NK-92 treated with Interleukin-12 subunit alpha and Interleukin-12 subunit beta, amount 100 ng/mL, for 24 hours (cell line): ENCODE data around the gene CHMP1B.
"Not testable (repeated sequence)": the region's sequence is repeated elsewhere in the genome, so short reads cannot be mapped to it uniquely, and the experiment has no call there.

Experiments
- DNase-seq: peaks from one replicate; lab custom pipeline; 2025; lab: John Stamatoyannopoulos, UW

Gene CHMP1B

DNA sequence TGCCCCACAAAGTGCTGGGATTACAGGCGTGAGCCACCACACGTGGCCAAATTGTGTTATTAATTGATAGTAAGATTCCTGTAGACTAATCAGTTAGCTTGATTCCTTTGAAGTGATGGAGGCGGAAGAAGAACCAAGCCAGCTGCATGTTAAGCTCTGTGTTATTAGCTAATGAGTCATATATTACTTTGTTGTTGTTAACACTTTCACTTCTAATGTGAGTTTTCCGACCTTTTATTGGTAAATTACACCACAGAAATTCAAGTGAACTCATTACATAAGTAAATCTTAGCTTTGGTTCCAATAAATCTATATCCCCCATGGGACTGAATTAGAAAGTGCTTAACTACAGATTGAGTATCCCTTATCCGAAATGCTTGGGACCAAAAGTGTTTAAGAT is 20.3 kb downstream of the CHMP1B start:
- no peak for DNase-seq

DNA sequence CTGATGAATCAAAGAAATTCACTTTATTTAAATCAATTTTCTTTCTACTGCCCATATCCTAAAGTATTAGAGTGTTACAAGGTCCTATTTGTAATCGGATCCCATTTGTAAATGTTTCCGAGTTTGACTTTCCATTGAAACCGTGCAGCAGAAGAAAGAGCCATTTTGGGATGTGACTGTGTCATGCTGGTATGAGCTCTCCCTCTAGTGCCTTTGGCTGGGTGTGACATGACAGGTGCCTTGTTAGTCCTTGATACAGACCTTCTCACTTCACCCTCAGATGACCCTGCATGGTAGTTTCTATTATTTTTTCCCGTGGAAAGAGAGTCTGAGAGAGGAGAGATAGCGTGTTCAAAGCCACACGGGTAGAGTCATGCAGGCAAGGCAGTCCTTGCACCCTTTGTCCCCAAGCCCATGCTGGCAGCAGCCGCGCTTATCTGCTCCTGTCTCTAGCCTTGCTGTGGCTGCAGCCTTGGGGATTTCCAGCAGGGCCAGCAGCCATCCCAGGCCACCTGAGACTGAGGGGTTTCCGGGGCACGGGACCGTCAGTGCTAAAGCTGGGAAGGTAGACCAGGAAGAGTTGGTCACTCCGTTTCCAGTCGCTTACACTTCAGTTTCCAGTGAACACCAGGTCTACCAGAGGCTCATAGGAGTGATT is 21.4 kb downstream of the CHMP1B start:
- no peak for DNase-seq

DNA sequence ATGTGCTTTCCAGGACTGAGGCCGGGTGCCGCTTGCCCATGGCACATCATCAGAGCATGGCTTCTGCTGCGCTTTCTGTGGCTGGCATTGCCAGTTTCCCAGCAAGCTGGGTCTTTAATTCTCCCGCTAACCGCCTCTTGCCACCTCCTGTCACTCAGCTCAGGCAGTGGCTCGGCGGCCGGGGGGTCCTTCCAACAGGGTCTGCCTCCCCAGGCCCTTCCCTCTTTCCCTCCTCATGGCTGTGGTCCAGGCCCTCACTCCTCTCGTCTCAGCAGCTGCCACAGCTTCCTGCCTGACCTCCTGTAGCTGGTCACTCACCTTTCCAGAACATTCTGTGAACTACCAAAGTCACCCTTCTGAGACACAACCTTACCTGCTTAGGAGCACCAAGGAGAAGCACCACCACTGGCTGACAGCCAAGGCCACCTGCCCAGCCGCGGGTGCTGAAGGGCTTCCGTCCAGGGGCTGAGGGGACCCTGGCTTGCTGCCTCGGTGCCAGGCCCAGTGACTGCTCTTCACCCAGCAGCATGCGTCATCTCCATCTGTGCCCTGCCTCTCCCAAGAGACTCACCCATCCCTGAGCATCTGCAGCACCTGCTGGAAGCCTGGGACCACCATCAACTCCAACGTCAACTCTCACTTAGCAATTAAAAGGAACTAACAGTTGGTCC is 22.6 kb downstream of the CHMP1B start:
- DNase-seq: no peak

DNA sequence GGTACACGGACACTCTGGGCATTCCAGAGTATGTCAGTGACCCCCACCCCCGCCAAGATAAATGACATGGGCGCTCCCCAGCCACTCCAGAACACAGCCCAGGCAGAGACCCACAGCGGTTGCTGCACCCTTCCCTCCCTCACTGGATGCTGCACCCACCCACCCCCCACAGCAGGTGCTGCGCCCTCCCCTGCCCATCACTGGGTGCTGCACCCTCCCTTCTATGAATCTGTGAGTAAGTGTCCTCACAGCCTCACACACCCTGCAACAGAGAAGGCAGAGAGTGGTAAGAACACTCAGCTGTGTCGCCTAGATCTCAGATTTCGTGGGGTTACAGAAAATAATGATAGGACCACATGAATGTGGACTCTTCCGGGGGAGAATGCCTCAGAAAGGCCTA is 23.5 kb downstream of the CHMP1B start:
- DNase-seq: no peak

DNA sequence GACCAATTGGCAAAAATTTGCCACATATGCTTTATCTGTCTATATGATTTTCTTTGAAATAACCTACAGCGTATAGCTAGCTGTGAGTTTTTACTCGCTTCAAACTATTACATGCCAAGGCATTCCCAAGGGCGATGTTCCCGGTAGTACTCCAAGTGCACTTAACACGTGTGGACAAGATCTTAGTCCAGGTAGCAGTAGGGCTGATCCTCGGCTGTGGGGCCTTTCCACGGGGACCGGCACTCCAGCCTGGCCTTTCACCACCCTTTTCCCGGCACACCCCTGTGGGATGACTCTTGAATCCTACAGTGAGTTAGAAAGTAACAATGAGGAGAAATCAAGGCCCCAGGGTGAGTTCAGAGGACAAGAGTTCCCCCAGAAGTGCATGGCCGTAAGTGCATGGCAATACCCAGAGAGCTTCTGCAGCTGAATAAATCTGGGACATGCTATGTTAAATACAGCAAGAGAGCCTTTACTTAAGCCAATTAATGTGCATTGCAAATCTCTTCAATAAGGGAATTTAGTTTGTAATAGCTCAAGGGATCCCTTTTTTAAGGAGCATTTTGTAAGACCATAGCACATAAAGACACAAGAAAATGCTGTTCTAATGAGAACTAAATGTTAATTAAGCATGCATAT is 26.4 kb downstream of the CHMP1B start:
- no peak for DNase-seq

DNA sequence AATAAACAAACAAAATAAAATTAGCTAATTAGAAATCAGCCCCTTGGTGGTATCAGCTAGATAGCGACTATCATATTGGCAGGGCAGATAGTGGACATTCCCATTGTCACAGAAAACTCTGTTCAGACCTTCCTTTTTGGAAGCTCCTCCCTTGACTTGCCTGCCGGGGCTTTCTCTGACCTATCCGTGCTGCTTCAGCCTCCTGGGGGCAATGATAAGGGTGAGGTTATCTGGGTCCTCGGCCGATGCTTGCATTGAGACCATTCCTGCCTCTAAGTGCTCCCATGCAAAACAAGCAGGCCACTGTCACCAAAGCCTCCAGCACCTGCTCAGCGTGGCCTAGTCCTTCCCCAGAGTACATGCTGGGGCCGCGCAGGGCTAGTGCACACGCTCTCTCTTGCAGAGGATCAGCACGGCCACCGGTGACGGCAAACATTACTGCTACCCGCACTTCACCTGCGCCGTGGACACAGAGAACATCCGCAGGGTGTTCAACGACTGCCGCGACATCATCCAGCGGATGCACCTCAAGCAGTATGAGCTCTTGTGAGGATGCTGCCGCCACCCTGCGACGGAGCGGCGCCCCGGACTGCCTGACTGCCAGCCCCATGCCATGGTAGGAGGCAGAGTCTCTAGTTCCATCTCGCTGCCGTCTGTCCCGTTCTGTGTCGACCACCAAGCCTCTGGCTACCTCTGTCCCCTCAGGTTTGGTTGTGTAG is 29.5 kb downstream of the CHMP1B start:
- DNase-seq: no peak

DNA sequence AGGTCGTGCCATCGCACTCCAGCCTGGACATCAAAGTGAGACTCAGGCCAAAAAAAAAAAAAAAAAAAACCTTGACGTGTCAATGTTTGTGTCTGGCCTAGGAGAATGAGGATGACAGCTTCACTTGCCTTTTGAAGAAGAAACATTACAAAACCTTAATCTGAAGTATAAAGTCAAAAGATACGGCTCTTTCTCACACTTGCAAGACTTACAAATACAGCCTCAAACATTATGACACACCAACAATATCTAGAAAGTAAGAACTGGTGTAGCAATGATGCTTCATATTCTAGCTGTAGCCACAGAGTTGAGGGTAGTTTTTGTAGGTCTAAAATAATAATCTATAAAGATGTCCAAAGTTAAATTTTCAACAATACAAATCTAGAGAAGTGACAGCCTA is 31.4 kb downstream of the CHMP1B start:
- DNase-seq: no peak

DNA sequence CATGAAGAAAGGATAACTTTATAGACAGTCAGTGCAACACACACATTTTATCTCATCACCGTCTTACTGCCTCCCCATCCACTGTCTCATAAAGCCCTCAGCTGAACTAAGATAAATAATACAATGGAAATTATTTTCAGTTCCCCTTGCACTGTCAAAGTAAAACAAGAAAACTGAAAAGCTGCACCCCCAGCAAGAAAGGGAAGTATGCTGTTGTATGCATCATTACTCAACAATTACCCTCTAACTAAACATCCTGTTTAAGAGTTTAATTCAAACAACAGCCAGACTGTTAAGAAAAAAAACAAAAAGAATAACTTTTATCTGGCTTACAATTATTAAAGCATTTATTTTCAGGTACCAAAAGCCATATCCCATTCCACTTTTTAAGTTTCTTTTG is 31.9 kb downstream of the CHMP1B start:
- DNase-seq: no peak

DNA sequence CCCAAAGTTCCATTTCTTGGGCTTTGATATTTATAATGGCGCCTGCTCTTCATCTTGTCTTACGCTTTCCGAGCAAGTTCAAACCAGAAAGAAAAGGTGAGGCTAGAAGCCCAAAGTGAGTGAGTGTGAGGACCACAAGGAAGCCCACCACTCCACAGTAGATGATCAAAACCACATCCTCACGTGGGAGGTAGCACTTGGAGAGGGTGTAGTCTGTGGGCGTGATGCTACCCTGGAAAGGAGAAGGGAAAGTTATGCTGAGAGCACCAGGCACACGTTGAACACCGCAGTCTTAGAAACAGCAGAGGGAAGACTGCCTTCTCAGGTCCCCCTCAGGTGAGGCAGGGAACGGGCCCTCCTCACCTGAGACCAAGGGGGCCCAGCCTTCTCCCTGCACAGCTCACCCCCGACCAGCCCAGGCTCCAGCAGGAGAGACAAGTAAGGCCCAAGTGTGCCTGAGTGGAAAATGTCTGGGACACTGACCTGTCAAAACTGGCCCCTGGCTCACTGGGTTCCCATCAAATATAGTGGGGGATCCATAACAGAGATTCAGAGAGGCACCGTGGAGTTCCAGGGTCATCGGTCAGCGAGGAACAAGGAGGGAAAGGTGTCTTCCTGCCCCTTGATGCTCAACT is 33.3 kb downstream of the CHMP1B start:
- DNase-seq: no peak

DNA sequence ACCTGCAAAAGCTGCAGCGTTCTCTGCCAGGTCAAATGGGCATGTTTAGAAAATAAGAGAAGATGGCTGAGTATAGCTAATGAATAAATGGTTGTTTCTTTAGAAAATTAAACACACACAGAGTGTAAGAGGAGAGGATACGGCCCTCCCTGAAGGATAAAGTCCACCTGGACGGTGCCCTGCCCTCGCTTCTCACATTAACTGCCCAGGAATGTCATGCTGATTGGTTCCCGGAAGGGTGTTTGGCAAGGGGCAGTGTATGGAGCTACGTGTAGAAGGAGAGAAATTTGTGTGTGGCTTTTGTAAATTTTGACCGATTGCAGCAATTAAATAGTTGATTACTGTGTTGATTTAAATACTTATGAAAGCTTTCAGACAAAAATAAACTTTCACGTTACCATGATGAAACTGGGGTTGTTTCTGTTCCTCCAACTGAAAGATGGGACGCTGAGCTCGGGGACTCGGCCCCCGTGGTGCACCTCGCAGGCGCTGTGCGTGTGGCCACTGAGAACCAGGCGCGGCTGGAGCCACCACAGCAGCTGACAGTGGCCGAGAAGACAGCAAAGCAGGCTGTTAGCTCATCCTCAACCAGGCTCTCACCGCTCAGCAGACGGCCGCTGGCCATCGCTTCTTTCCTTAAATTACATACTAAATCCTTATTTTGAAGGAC is 34.2 kb downstream of the CHMP1B start:
- no peak for DNase-seq

DNA sequence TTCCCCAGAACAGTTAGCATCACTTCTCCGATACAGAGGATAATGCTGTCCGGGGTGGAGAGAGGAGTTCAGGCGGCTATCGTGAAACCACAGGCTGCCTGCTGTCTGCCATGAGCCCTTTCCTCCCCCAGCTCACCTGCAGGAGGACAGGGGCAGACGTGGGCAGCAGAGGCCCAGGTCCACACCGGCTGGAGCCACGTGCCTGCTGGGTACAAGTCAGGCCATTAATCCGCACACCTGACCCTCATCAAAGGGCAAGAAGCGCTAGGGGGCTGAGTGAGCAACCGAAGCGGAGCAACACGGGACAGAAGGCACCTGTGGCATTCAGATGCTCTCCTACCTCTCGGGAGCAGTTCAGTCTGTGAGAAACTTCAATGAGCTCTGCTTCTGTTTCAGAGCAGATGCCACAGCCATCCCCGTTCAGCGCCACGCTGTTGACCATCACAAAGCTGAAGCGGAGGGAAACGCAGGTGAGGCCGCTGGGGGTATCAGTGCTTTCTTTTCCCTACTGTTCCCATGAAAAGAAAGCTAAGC is 35.4 kb downstream of the CHMP1B start:
- DNase-seq: no peak

DNA sequence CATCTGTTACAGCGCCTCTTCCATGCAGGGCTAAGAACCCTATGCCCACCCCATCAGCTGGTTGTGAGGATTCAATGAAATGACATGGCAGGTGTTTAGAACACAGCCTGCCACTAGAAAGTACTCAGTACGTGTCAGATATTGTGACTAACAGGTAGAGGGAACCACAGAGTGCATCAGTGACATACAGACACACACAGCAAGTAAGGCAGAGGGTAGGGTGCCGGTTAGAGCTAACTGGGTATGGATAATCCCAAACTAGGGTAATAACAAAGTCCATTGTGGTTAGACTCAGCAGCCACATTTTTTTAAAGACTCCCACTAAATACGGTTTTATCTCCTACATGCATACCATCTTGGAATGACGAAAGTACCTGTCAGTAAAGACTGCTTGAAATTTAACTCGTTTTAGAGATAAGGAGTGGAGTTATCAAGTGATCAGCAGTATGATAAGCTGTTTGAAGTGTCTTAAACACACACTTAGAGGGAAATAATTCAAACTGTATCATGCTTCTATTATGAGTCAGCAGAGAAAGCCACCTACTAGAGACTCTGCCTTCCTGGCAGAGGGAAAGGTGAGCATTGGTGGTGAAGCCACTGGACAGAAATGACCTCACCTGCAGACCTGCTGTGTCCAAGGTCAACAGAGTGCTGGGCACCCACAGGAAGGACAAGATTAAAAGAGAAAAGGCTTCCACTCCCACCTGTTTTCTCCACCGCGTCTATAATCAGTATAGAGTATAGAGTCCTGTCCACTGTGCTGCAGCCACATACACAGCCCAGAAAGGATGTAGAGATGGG is 36.3 kb downstream of the CHMP1B start:
- DNase-seq: no peak

DNA sequence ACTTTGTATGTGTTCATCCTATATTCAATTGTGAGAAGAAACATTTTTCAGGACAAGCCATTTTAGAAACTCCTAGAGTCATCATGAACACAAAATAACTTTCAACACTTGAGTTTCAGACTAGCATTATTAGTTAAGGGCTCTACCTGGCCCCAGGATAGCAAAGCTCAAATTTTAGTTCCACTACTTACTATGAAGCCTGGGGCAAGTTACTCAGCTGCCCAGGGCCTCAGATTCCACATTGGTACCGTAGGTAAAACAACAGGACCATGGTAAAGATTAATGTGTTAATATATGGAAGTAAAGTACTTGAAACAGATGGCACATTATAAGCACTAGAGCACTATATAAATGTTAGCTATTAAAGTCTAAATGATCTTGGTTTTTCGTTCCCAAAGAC is 37.5 kb downstream of the CHMP1B start:
- no peak for DNase-seq

DNA sequence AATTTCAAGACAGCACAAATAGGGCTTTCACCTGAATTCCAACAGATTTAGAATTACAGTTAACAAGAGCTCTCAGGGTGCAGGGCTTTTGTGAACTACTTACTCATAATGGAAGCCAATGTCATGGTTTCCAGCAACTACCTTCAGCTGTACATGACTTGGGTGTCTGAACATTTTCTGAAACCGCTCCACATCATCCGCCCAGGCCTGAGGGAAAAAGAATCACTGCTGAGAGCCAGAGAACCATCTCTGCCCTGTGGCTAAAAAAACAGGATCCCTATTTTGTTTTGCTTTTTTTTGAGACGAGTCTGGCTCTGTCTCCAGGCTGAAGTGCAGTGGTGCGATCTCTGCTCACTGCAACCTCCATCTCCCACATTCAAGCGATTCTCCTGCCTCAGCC is 38.1 kb downstream of the CHMP1B start:
- DNase-seq: no peak

DNA sequence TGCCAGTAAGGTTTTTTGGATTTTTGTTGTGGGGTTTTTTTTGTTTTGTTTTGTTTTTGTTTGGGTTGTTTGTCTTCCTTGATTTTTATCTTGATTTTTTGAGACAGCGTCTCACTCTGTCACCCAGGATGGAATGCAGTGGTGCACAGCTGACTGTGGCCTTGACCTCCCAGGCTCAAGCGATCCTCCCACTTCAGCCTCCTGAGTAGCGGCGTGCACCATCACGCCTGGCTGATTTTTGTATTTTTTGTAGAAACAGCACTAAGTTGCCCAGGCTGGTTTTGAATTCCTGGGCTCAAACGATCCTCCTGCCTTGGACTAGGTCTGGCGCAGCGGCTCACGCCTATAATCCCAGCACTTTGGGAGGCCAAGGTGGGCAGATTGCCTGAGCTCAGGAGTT is 40.5 kb downstream of the CHMP1B start:
- DNase-seq: no peak

DNA sequence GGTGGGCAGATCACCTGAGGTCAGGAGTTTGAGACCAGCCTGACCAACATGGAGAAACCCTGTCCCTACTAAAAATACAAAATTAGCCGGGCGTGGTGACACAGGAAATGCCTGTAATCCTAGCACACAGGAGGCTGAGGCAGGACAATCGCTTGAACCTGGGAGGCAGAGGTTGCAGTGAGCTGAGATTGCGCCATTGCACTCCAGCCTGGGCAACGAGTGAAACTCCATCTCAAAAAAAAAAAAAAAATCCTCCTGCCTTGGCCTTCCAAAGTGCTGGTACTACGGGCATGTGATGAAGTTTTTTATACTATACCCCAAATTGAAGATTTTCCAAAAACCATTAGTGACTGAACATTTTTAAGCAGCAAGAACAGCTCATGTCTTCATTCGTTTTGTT is 41.2 kb downstream of the CHMP1B start:
- DNase-seq: not testable (repeated sequence)

DNA sequence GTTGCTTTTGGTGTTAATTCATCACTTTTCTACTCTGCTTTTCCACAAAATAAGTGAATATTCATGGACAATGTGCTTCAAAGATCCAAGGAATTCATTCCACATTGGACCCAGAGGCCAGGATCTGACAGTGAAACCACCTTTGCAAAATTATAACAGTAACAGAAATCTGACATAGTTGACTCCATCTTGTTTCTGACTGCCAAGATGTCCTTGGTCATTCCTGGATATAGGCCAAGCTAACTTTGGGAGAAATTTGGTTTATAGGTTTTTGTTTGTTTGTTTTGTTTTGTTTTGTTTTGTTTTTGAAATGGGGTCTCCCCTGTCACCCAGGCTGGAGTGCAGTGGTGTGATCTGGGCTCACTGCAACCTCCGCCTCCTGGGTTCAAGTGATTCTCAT is 46.6 kb downstream of the CHMP1B start:
- no peak for DNase-seq

DNA sequence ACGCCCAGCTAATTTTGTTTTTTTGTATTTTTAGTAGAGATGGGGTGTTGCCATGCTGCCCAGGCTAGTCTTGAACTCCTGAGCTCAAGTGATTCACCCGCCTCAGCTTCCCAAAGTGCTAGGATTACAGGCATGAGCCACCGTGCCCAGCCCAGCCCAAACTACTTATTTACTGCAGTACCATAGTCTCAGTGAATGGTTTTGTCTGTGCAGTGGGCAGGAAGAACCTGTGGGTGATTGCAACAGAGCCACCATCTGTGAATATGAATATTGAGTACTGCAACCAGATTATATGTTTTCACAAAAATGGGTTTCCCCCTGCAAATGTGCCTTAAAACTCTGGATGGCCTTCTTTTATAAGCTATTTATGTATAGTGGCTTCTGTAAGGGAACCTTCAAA is 47.9 kb downstream of the CHMP1B start:
- no peak for DNase-seq

DNA sequence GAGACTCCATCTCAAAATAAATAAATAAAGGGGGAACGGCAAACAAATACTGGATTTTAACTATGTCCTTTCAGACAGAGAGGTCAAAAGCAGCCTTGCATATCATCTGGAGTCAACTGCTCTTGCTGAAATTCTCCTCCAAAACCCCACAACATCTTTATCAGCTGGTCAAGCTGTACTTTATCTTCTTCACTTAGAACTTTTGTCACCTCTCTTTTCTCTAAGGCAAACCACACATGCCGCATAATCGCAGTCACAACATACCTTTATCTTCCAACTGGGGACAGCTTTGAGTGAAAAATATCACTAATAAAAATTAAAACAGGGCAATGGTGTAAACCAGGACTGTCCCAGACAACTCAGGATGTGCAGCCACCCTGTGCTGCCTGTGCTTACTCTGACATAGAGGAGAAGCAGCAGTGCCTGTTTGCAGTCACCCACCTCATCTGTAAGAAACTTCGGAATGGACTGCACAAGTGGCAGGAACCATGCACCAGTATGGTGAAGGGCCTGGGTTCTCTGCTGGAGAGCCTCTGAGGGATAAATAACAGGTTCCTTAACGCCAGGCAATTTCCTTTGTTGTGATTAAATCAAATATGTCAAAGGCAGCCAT is 50.7 kb downstream of the CHMP1B start:
- no peak for DNase-seq

DNA sequence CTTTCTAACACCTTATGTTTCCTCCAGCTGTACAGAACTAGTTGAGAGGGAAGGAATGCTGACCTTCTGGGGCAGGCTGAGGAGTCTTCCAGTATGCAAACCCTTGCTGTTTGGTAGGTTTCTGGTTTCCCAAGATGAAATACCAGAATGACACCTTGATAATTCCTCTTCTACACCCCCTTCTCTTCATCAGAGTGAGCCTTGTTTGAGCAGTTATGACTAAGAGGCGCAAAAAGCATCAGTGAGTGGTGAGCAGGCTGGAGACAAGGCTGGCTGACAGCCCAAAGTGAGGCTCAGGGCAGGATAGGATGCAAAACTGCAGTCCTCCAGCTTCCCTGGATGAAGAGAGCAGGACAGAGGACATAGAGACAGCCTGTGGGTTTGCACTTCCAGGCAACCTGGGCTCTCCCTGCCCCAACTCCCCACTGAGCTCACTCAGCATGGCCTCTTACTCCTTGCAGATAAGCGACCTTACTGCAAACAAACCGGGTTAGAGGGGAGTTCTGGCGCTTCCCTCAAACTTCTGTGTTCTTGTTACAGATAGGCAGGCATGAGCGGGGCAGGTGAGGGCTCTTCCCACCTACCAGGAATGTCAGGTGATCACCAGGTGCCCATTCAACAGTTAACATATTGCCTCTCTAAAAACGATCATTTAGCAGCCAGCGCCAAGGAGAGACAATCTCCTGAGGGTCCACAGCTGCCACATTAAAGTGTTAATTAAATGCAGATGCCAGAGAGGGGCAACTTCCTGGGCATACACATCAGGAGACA is 51.5 kb downstream of the CHMP1B start:
- DNase-seq: no peak
